HepG2 (cell line): Measurements from ENCODE around the gene ATXN7L3. TPM values are rescaled to one million over a fixed set of nuclear protein-coding genes. Genes with fewer than 3 reads are reported as not detected.

Source experiments
- ATF6 ChIP-seq: sonication (generic); formaldehyde crosslinking; conservative IDR thresholded peaks from 2 replicates; pipeline ENCODE4 v1.4.0; 2020; ENCODE audit warnings: missing genetic modification reagents
- DNMT3B ChIP-seq: conservative IDR thresholded peaks from 2 replicates; pipeline ENCODE4 v1.6.1; 2016; ENCODE audit warnings: missing biosample characterization, control low read depth
- DR1 ChIP-seq: sonication (generic); formaldehyde crosslinking; IDR thresholded peaks from 2 replicates; pipeline ENCODE4 v1.8.0; 2021; ENCODE audit warnings: mild to moderate bottlenecking, missing genetic modification reagents, inconsistent platforms
- ELF3 ChIP-seq: IDR thresholded peaks from 2 replicates; pipeline ENCODE4 v1.6.1; 2016; ENCODE audit warnings: missing genetic modification reagents, missing compliant biosample characterization
- GPBP1L1 ChIP-seq: sonication (generic); formaldehyde crosslinking; IDR thresholded peaks from 2 replicates; pipeline ENCODE4 v1.5.0; 2020; ENCODE audit warnings: mild to moderate bottlenecking, missing genetic modification reagents
- HDAC2 ChIP-seq: sonication (generic); formaldehyde crosslinking; IDR thresholded peaks from 2 replicates; pipeline ENCODE4 v1.4.0; 2020; ENCODE audit warnings: missing genetic modification reagents
- HMGXB4 ChIP-seq, 2 experiments: sonication (generic) in 1 of 2; formaldehyde crosslinking in 1 of 2; IDR thresholded peaks; 2 replicates each; pipeline versions ENCODE4 v1.4.0 to v1.6.1; 2018 to 2020; ENCODE audit warnings: missing genetic modification reagents in 2 of 2, borderline replicate concordance in 1 of 2, low read depth in 1 of 2, mild to moderate bottlenecking in 1 of 2, missing biosample characterization in 1 of 2
- HOXD1 ChIP-seq: sonication (generic); formaldehyde crosslinking; IDR thresholded peaks from 2 replicates; pipeline ENCODE4 v1.5.0; 2020; ENCODE audit warnings: missing genetic modification reagents
- MAF1 ChIP-seq: sonication (generic); formaldehyde crosslinking; IDR thresholded peaks from 2 replicates; pipeline ENCODE4 v1.5.0; 2020; ENCODE audit warnings: missing genetic modification reagents, borderline replicate concordance
- MYC ChIP-seq: sonication (generic); formaldehyde crosslinking; IDR thresholded peaks from 2 replicates; pipeline ENCODE4 v1.9.0; 2021; ENCODE audit warnings: missing genetic modification reagents, borderline replicate concordance
- MZF1 ChIP-seq: sonication (generic); formaldehyde crosslinking; IDR thresholded peaks from 2 replicates; pipeline ENCODE4 v1.8.1; 2023; ENCODE audit warnings: mild to moderate bottlenecking, missing genetic modification reagents, borderline replicate concordance
- NONO ChIP-seq, 2 experiments: fragments of 450-650 bp in 1 of 2; sonication (generic) in 1 of 2; formaldehyde crosslinking in 1 of 2; IDR thresholded peaks in 1 of 2; conservative IDR thresholded peaks in 1 of 2; 2 replicates each; pipeline versions ENCODE4 v1.6.1 to v1.8.0; 2017 to 2022; ENCODE audit warnings: mild to moderate bottlenecking in 1 of 2, missing genetic modification reagents in 1 of 2, moderate library complexity in 1 of 2
- NR2C2 ChIP-seq: sonication (generic); formaldehyde crosslinking; IDR thresholded peaks from 2 replicates; pipeline ENCODE4 v1.4.0; 2020; ENCODE audit warnings: missing genetic modification reagents, mild to moderate bottlenecking, moderate library complexity, borderline replicate concordance
- TFE3 ChIP-seq: IDR thresholded peaks from 2 replicates; pipeline ENCODE4 v1.6.1; 2016
- XBP1 ChIP-seq: sonication (generic); formaldehyde crosslinking; IDR thresholded peaks from 2 replicates; pipeline ENCODE4 v1.5.0; 2020; ENCODE audit warnings: missing genetic modification reagents
- ZNF232 ChIP-seq: sonication (generic); formaldehyde crosslinking; IDR thresholded peaks from 2 replicates; pipeline ENCODE4 v1.4.0; 2020; ENCODE audit warnings: missing genetic modification reagents, borderline replicate concordance
- ZNF296 ChIP-seq: sonication (generic); formaldehyde crosslinking; conservative IDR thresholded peaks from 2 replicates; pipeline ENCODE4 v1.5.0; 2020; ENCODE audit warnings: mild to moderate bottlenecking, missing genetic modification reagents
- ZNF335 ChIP-seq: sonication (generic); formaldehyde crosslinking; IDR thresholded peaks from 2 replicates; pipeline ENCODE4 v1.4.0; 2020; ENCODE audit warnings: missing genetic modification reagents
- polyA plus RNA-seq, 8 experiments: library from polyadenylated mRNA; depleted of rRNA in 3 of 8; stranded (reverse) in 7 of 8; unstranded in 1 of 8; fragments of >200 nt; fragmentation: Illumina TruSeq in 4 of 8; extraction: Trizol in 4 of 8; gene quantifications; 2 replicates each; pipeline versions ENCODE4 v1.2.1 to v1.2.3, GENCODE V29; 2011 to 2016; ENCODE audit warnings: low read depth in 4 of 8, missing spikeins in 1 of 8, mixed read lengths in 1 of 8; ENCODE audit not compliant: insufficient read depth in 1 of 8
- total RNA-seq, 5 experiments: library from RNA; depleted of rRNA; stranded (reverse); fragments of >200 nt; fragmentation: Illumina TruSeq; extraction: Trizol; gene quantifications; 2 replicates each; pipeline ENCODE4 v1.2.3, GENCODE V29; 2016; ENCODE audit warnings: low read depth in 1 of 5

The ATXN7L3 gene
- total and polyA plus RNA-seq, 2 of the 13 experiments (the other 11 are each of a cell fraction or from before 2014, with no cell fraction given) = 44.5 to 59.1 TPM

GRCh38 chr17:44200478-44201155, 933 bp upstream of the ATXN7L3 start (continued):
- no peak for TF ChIP-seq GPBP1L1 (CRISPR knock-in tag)
- no peak for TF ChIP-seq ATF6 (CRISPR knock-in tag)
- no peak for TF ChIP-seq TFE3 (CRISPR knock-in tag)
- no peak; the same call in 1 of the 2 replicates for TF ChIP-seq NR2C2 (CRISPR knock-in tag)
- 0 out of 2 replicates have a peak, but pooled peaks have one; percentile 15 for TF ChIP-seq ZNF232 (CRISPR knock-in tag)
- no peak for TF ChIP-seq HOXD1
- no peak for TF ChIP-seq DR1 (CRISPR knock-in tag)
- no peak for TF ChIP-seq XBP1 (CRISPR knock-in tag)
- TF ChIP-seq ZNF335 (CRISPR knock-in tag) = peak; percentile 78; the same call in 1 of the 2 replicates
- no peak for TF ChIP-seq ZNF296 (CRISPR knock-in tag)
- no peak for TF ChIP-seq MAF1 (CRISPR knock-in tag)
- TF ChIP-seq HMGXB4 (CRISPR knock-in tag; IDR thresholded peaks at IDR 0.05; ENCODE audit: borderline replicate concordance in 1 of 2, low read depth in 1 of 2) = peak; percentile 80 to 86; a peak in 3 of 4 replicates
- TF ChIP-seq MZF1 (CRISPR knock-in tag) = 0 out of 2 replicates have a peak, but pooled peaks have one; percentile 92
- TF ChIP-seq NONO (IDR thresholded peaks at IDR 0.05) = no peak
- peak; percentile 67; the same call in 1 of the 2 replicates for TF ChIP-seq NONO (CRISPR knock-in tag; conservative IDR thresholded peaks at IDR 0.05)
- TF ChIP-seq MYC (CRISPR knock-in tag) = peak; percentile 87
- TF ChIP-seq HDAC2 = peak; percentile 56; the same call in 1 of the 2 replicates
- TF ChIP-seq ELF3 (CRISPR knock-in tag) = no peak; the same call in 1 of the 2 replicates
- no peak for TF ChIP-seq DNMT3B (CRISPR knock-in tag)
